Measurements from ENCODE around the gene BCL11B. TPM values are rescaled to one million over a fixed set of nuclear protein-coding genes. Genes with fewer than 3 reads are reported as not detected.

Gene BCL11B
- total and polyA plus RNA-seq, 2 of the 8 experiments (the other 6 are each of a cell fraction or from before 2014, with no cell fraction given), result 0.63 to 5.9 TPM

DNA sequence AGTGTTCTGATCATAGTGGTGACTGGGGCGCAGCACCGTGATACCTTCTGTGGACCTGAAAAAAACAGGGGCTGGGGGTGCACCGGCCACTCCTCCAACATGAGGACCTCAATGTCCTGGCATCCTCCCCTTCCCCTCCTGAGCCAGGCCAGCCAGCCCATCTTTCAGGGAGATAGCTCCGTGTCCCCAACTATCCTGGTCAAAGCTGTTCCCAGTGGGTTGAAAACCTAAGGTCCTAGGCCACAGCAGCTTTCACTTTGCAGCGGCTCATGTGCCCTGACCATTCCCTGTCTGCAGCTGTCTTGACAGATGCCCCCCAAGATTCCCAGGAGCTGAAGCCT, 75.7 kb downstream of the BCL11B start:
- WGBS, 2 experiments (ENCODE audit: extremely low coverage in 1 of 2, insufficient coverage in 1 of 2, insufficient read length in 1 of 2, insufficient replicate concordance in 2 of 2, low coverage in 1 of 2, low lambda C conversion rate in 2 of 2, missing lambda C conversion rate in 1 of 2), result 96% methylated on average over 5 of the region's 5 CpGs; no CpG with 5 or more reads in 1 of the 2 experiments
- no peak overlapping the region for H2AK5ac ChIP-seq (ENCODE audit: low read depth, low read length)
- H3K4ac ChIP-seq (replicated peaks; ENCODE audit: insufficient read length, low read depth, low read length), result no peak overlapping the region
- peaks cover 0 to 2% (median 0%) of the 10 kb centered on the region in 4 experiments; a peak in 1 of 8 replicates for H3K36me3 ChIP-seq (ENCODE audit: control insufficient read depth in 2 of 4, insufficient read depth in 4 of 4, low read length in 3 of 4)
- no peak overlapping the region for H3K4me2 ChIP-seq (ENCODE audit: insufficient read depth in 1 of 2, low read depth in 2 of 2, low read length in 2 of 2)
- CTCF ChIA-PET (ENCODE audit: partially characterized antibody), result interaction anchor here (0.6 to 2.1 kb wide), 8 partner anchors 9 to 953 kb away, joined by 3 to 7 read pairs (median 3); no protein-coding TSS in a partner anchor
- H4K5ac ChIP-seq (ENCODE audit: insufficient read length, low read depth, low read length), result no peak overlapping the region
- no peak overlapping the region for H2BK5ac ChIP-seq (ENCODE audit: low read depth, low read length)
- no peak overlapping the region for H4K8ac ChIP-seq (ENCODE audit: extremely low read depth, insufficient read depth, low read length)
- H3K9ac ChIP-seq (replicated peaks in 1 of 4; ENCODE audit: extremely low read depth in 1 of 4, low read depth in 3 of 4, low read length in 3 of 4), result no peak overlapping the region
- FAIRE-seq (no peak), DNase-seq (ENCODE audit: low read depth in 1 of 2, low spot score in 2 of 2) (no peak)
- peaks cover 1 to 3% of the 10 kb centered on the region in 2 experiments for H4K20me1 ChIP-seq (replicated peaks in 1 of 2; ENCODE audit: control insufficient read depth in 1 of 2, insufficient read depth in 2 of 2, low read length in 2 of 2)
- H3K56ac ChIP-seq (replicated peaks; ENCODE audit: insufficient read length, low read depth, low read length), result no peak overlapping the region
- TF ChIP-seq KDM5A (IDR thresholded peaks at IDR 0.05; ENCODE audit: low read length) (no peak), SP2 (IDR thresholded peaks at IDR 0.05; ENCODE audit: low read length) (no peak), SAP30 (IDR thresholded peaks at IDR 0.05; ENCODE audit: insufficient read depth, insufficient replicate concordance, low read length) (no peak), HDAC6 (IDR thresholded peaks at IDR 0.05; ENCODE audit: low read depth, low read length) (no peak), TAF1 (IDR thresholded peaks at IDR 0.05; ENCODE audit: low read depth, low read length) (no peak)
- H3K14ac ChIP-seq (ENCODE audit: insufficient read length), result no peak overlapping the region
- H2BK20ac ChIP-seq (ENCODE audit: low read length), result no peak overlapping the region
- H3K23ac ChIP-seq (ENCODE audit: insufficient read length), result no peak overlapping the region
- H3K4me1 ChIP-seq (replicated peaks in 1 of 4; ENCODE audit: control insufficient read depth in 3 of 4, insufficient read depth in 4 of 4, low read length in 3 of 4), result peaks cover 1 to 9% (median 5%) of the 10 kb centered on the region in 4 experiments; a peak in 6 of 7 replicates
- H3K23me2 ChIP-seq (ENCODE audit: low read depth, low read length), result no peaks in the 10 kb centered on the region
- H3K4me3 ChIP-seq (ENCODE audit: extremely low read depth in 1 of 4, insufficient read depth in 2 of 4, low read depth in 3 of 4, low read length in 4 of 4), result no peak overlapping the region
- POLR2A ChIA-PET (ENCODE audit: partially characterized antibody), result interaction anchor here (1.1 to 1.5 kb wide), 2 partner anchors 10 to 74 kb away, joined by 3 to 4 read pairs; no protein-coding TSS in a partner anchor
- H3K27ac ChIP-seq (ENCODE audit: low read depth, low read length), result no peak overlapping the region
- no peak overlapping the region for H2BK12ac ChIP-seq (ENCODE audit: low read depth, low read length)
- no peak overlapping the region for H3K18ac ChIP-seq (ENCODE audit: extremely low read depth, low read length)
- peaks cover 0 to 18% of the 10 kb centered on the region in 2 experiments; a peak in 1 of 4 replicates for H3K79me2 ChIP-seq (ENCODE audit: control insufficient read depth in 1 of 2, insufficient read depth in 2 of 2, low read length in 2 of 2)
- H2BK120ac ChIP-seq (replicated peaks; ENCODE audit: low read depth, low read length), result no peak overlapping the region
- peaks cover 8% of the 10 kb centered on the region; the same call in 1 of the 2 replicates for H3K79me1 ChIP-seq (ENCODE audit: low read depth, low read length)
- no peaks in the 10 kb centered on the region for H3K27me3 ChIP-seq (replicated peaks in 1 of 4; ENCODE audit: control insufficient read depth in 3 of 4, extremely low read depth in 1 of 4, insufficient read depth in 3 of 4, low read length in 3 of 4)
- H2BK15ac ChIP-seq (ENCODE audit: low read length), result no peak overlapping the region
- H4K91ac ChIP-seq (replicated peaks; ENCODE audit: insufficient read length, low read length), result no peak overlapping the region
- H3K9me3 ChIP-seq (ENCODE audit: insufficient read depth in 2 of 2, low read depth in 1 of 2, low read length in 1 of 2), result no peaks in the 10 kb centered on the region
- no peak overlapping the region for H2AFZ ChIP-seq (ENCODE audit: low read length)

Data from H1 (cell line).